NCI-H226 (cell line): Measurements from ENCODE around the gene XKR8.
"Not testable (repeated sequence)": the region's sequence is repeated elsewhere in the genome, so short reads cannot be mapped to it uniquely, and the experiment has no call there.

Experiments
- DNase-seq: peaks from one replicate; pipeline ENCODE4 v3.0.0-alpha.2; 2015

The XKR8 gene

GRCh38 chr1:27993241-27993640 is 33.5 kb downstream of the XKR8 start:
- DNase-seq = no peak

GRCh38 chr1:27994060-27994459 is 34.3 kb downstream of the XKR8 start:
- DNase-seq = no peak

- not testable (repeated sequence) for DNase-seq
Observed at GRCh38 chr1:27994526-27994925, 34.8 kb downstream of the XKR8 start.

GRCh38 chr1:27999055-27999454 is 39.3 kb downstream of the XKR8 start:
- DNase-seq = no peak

- no peak for DNase-seq
Observed at GRCh38 chr1:28002600-28002999, 42.8 kb downstream of the XKR8 start.

- DNase-seq = not testable (repeated sequence)
Observed at GRCh38 chr1:28003117-28003516, 43.3 kb downstream of the XKR8 start.

- DNase-seq = no peak
Observed at GRCh38 chr1:28010969-28011368, 51.2 kb downstream of the XKR8 start.
